Fibroblast of lung (primary cell): ENCODE measurements around the gene EFCAB14.

Source experiments
- EZH2 ChIP-seq: IDR thresholded peaks from 2 replicates; pipeline ENCODE4 v1.5.1; 2012; ENCODE audit warnings: low read length, control low read depth, mild to moderate bottlenecking; ENCODE audit errors: missing control alignments
- TF ChIP-seq, protein P1 (sequence below), 2 donors: IDR thresholded peaks in 1 of 2; conservative IDR thresholded peaks in 1 of 2; 1 replicate in 1 of 2; 2 replicates in 1 of 2; pipeline ENCODE4 v1.5.1; 2011 to 2012; ENCODE audit warnings: low read length in 2 of 2, control low read depth in 1 of 2, inconsistent platforms in 1 of 2, low read depth in 1 of 2, mild to moderate bottlenecking in 1 of 2

DNA sequence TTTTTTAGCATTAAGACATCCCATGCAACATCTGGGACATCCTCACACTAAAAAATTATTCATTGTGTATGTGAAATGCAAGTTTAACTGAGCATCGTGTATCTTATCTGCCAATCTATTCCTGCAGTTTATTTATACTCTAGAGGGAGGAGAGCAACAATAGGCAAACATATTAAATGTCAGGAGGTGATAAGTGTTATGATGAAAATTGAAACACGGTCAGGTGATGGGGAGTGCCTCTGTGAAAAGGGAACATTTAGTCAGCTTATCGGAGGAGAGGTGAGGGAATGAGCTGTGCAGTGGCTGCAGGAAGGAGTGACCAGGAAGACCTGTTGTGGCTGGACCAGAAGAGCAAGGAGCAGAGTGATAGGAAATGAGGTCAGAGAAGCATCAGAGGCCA lies 775 bp upstream of the EFCAB14 start:
- TF ChIP-seq, protein P1, sequence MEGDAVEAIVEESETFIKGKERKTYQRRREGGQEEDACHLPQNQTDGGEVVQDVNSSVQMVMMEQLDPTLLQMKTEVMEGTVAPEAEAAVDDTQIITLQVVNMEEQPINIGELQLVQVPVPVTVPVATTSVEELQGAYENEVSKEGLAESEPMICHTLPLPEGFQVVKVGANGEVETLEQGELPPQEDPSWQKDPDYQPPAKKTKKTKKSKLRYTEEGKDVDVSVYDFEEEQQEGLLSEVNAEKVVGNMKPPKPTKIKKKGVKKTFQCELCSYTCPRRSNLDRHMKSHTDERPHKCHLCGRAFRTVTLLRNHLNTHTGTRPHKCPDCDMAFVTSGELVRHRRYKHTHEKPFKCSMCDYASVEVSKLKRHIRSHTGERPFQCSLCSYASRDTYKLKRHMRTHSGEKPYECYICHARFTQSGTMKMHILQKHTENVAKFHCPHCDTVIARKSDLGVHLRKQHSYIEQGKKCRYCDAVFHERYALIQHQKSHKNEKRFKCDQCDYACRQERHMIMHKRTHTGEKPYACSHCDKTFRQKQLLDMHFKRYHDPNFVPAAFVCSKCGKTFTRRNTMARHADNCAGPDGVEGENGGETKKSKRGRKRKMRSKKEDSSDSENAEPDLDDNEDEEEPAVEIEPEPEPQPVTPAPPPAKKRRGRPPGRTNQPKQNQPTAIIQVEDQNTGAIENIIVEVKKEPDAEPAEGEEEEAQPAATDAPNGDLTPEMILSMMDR (conservative IDR thresholded peaks at IDR 0.05 in 1 of 2, IDR thresholded peaks at IDR 0.05 in 1 of 2; ENCODE audit: low read depth in 1 of 2, low read length in 2 of 2) = no peak
- no peak for TF ChIP-seq EZH2
